NCI-H187 treated with DMSO at 0.1 percent for 48 hours (cell line): ENCODE data around the gene PTPRF.
A peak's percentile ranks its signal among the peaks of the same experiment; 100 is the strongest.
"Not testable (repeated sequence)": the region's sequence is repeated elsewhere in the genome, so short reads cannot be mapped to it uniquely, and the experiment has no call there.

Experiments used
- DNase-seq: peaks from one replicate; lab custom pipeline; 2025; lab: John Stamatoyannopoulos, UW

PTPRF gene

DNA sequence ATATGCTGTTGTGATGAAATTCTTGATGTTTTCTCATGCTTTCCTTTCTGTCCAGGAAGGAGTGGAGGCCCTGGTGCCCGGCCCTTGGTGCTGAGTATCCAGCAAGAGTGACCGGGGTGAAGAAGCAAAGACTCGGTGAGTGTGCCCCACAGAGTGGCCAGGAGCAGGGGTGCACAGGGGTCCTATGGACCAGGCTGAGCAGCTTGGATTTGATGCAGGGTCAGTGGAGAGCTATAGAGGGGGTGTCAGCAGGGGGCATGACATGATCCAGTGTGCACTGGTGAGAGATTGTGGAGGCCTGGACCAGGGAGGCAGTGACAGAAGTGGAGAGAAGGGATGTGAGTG lies 7.4 kb downstream of the PTPRF start:
- no peak for DNase-seq

DNA sequence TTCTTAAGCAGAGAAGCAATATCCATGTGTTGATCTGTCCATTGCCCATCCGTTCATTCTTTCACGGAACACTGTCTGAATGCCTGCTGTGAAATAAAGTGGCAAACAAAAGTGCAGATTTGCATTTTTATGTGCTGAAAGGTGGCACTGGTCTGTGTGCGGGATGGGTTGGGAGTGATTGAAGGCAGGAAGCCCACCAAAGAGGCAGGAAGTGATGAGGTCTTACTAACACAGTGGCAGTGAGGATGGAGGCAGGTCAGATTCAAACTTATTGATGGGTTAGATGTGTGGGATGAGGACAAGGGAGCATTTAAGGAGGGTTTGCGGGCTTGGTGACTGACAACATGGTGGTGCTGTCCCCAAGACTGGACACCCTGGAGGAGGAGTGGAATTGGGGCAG lies 8.3 kb downstream of the PTPRF start:
- no peak for DNase-seq

DNA sequence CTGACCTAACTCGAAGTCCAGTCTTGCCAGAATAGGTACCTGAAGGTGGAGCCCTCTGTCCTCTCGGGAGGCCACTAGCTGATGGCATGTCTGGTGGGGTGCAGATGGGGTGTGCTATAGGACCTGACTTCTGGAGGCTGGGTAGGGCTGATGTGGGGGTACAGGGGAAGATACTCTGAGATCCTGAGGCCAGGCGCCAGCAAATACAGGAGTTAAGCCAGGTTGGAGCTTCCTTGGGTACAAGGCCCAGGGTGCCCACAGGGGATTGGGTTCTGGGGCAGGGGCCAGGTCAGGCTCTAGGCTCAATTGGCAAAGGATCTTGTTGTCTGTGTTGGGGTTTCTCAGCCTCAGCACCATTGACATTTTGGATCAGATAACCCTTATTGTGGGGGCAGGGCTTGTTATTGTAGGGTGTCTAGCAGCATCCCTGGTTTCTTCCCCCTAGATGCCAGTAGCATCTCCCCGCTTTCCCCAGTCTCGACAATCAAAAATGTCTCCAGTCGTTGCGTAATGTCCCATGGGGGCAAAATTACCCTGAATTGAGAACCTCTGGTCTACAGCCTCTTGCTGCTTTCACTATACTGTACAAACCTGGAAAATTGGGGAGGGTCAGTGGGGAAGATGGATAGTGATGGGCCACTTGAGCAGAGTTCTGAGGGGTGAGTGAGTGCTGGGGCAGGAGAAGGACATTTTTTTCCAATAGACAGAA lies 9.2 kb downstream of the PTPRF start:
- DNase-seq = no peak

- DNase-seq = no peak
These were observed 10.0 kb downstream of the PTPRF start for GRCh38 chr1:43540653-43541071.

- no peak for DNase-seq
These were observed 10.5 kb downstream of the PTPRF start for GRCh38 chr1:43541141-43541540.

GRCh38 chr1:43541721-43542401 lies 11.2 kb downstream of the PTPRF start:
- DNase-seq = no peak

DNA sequence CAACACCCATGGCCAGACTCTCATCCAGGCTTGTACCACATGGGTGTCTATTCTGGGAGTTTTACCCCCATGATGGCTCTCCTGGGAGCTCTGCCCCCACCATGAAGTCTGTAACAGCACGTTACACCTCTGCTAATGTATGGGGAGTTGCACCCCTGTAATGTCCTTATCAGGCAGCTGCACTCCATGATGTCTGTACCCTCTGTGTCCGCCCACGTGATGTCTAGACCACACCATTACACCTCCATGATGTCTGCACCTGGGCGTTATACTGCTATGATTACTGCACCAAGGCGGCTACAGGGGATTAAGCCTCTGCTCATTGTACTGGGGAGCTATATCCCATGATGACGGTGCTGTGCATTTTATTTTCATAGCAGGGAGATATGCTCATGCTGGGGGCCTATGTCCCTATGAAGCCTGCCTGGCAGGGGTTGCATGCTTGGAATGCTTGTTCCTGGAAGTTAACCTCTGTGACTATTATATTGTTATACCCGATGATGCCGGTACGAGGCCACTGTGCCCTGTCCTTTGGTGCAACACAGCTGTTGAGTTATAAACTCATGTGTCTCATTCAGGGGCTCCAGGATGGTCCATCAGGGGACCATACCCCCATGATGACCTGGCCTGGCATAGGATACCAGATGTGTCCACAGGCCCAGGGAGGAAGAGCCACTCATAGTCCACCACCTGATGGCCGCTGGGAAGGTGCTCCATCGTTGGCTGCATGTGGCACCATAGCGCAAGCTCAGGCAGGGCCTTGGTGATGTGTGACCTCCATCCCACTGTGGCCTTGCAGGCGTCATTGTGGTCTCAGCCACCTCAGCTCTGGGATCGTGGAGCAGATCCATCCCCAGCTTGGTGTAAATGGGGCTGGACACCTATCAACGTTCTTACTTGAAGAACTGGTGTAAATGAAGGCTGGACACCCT lies 12.1 kb downstream of the PTPRF start:
- DNase-seq = no peak

GRCh38 chr1:43543567-43543966 lies 12.9 kb downstream of the PTPRF start:
- no peak for DNase-seq

- no peak for DNase-seq
These were observed 14.6 kb downstream of the PTPRF start for GRCh38 chr1:43545339-43545694.

- peak; percentile 40 for DNase-seq
These were observed 15.2 kb downstream of the PTPRF start for GRCh38 chr1:43545695-43546387.

GRCh38 chr1:43546388-43547100 lies 15.9 kb downstream of the PTPRF start:
- no peak for DNase-seq

DNA sequence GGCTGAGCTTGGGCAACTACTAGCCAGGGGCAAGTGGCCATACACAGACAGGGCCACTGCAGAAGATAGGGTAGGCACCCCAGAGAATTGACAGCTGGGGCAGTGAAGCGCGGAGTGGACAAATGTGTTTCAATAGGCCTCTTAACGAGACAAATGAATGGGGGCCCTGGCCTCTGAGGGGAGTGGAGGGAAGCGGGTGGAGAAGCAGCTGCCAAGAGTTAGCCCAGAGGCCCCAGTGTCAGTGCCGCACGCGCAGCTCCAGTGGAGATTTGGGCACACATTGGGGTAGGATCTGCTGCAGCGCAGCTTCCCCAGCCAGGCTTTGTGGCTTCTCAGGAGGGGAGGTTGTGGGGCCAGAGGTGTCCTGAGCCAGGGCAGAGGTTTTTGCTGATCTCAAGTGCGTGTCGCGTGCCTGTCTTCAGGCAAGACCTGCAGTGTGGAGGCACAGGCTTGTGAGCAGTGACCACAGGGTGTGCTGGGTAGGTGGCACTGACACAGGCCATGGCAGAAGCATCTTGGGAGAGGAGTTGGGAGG lies 16.9 kb downstream of the PTPRF start:
- peak; percentile 22 for DNase-seq

DNA sequence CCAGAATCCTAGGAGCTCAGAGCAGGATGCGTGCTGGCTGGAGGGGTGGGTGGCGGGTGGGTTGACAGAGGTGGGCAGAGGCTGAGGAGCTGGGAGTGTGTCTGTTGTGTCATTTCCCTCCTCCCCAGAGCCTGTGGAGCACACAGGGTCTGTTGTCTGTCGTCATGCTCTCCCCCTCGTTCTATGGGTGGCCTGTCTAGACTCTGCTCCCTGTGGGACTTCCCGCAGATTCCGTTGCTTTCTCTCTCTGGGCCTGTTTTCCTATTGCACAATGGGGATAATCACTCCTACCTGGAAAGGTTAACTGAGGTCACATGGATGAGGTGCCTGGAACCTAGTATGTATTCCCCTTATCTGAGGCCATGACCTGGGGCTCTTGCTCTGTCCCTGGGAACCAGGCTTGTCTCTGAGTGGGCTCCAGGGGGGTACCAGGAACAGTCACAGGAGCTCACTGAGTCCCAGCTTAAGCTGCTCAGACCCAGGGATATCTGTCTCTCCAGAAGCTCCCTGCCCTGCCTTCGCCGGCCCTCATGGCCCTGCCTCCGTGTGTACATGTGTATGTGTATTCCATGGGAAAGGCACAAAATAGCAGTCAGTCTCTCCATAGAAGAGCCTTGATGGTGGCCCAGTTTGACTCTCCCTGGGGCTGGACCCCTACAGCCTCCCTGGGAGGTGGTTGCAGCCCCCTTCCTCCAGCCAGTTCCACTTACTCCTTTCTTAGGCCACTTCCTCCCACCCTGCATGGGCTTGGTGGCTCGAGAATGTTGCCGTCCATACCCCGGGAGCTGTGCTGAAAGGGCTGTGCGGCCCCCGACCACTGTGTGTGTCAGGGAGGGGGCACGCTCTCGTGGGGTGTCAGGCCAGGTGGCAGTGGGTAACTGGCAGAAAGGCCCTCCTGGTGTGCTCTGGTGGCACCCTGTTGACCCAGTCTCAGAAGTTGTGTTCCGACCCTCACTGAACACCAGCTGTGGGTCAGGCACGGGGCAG lies 17.9 kb downstream of the PTPRF start:
- DNase-seq = no peak

DNA sequence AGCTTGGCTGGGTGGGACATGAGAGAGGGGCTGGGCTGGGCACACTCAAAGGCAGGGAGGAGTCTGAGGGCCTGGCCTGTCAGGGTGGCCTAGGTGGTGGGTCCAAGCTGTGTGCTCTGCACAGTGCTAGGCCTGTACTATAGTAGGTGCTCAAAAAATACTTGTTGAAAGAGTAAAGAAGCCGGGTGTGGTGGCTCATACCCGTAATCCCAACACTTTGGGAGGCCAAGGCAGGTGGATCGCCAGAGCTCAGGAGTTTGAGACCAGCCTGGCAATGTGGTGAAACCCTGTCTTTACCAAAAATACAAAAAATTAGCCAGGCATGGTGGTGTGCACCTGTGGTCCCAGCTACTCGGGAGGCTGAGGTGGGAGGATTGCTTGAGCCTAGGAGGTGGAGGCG lies 18.7 kb downstream of the PTPRF start:
- not testable (repeated sequence) for DNase-seq

DNA sequence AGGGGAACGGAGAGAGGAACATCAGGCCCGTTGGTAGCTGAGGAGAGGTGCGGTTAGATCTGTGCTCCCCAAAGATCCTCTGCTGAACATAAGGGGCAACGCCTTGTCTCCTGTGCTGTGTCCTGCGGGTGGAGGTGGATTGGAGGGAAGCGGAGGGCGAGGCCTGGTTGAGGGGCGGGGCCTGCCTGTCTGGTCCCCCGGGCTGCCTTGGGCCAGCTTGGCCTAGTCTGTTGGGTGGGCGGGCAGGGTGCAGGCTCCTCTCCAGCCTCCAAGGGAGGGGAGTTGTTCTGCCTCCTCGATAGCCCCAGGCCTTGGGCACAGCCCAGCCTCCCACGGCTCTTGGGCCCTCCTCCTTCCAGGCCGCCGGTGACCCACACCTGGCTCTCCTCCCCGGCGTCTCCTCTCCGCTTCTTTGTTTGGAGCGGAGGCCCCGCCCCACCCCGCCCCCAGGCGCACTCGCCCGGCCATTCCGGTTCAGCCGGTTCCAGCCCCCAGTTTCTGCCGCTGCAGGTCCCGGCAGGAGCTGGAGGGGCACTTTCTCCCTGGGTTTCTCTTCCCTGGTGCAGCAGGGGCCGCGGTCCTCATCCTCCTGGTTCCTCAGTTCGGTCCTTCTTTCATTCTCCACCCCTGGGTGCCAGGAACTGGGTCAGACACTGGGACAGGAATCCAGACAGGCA lies 19.4 kb downstream of the PTPRF start:
- peak; percentile 47 for DNase-seq

- no peak for DNase-seq
These were observed 20.0 kb downstream of the PTPRF start for GRCh38 chr1:43550598-43551246.

DNA sequence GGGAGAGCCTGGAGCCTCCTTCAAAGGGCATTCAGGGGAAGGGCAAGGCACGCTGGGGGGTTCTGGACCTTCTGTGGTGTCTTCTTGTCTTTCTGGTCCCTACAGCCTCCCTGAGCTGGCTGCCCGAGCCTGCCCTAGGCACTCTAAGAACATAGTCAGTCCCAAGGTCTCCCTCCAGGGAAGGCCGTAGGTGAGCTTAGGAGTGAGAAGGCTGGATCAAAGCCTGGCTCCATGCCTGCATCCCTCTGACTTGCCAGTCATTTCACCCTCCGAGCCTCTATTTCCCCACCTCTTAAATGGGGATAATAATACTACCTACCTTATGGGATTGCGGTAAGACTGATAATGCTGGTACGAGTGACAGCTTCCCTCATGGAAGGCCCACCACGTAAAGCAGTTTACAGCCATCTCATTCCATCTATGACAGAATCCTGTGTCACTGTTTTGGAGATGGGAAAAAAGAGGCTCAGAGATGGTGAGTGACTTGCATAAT lies 20.8 kb downstream of the PTPRF start:
- no peak for DNase-seq

- DNase-seq = no peak
These were observed 21.5 kb downstream of the PTPRF start for GRCh38 chr1:43552059-43552742.
